Transverse colon (tissue), 4 donors: ENCODE measurements around the gene CEACAM18.
"Not testable (repeated sequence)": the region's sequence is repeated elsewhere in the genome, so short reads cannot be mapped to it uniquely, and the experiment has no call there.

Source experiments
- POLR2AphosphoS5 ChIP-seq, 3 donors: sonication (generic); formaldehyde crosslinking; IDR thresholded peaks; one replicate each; pipeline ENCODE4 v1.6.1; 2016; ENCODE audit warnings: antibody characterized with exemption in 3 of 3
- TF ChIP-seq, protein P1 (sequence below), 5 experiments: fragments of 200-600 bp in 3 of 5; fragments of 450-650 bp in 2 of 5; sonication (generic) in 3 of 5; IDR thresholded peaks; 1 replicate in 2 of 5; 2 replicates in 3 of 5; pipeline ENCODE4 v1.5.1; 2016 to 2017; ENCODE audit warnings: antibody characterized with exemption in 5 of 5, inconsistent platforms in 3 of 5, mild to moderate bottlenecking in 2 of 5, moderate library complexity in 1 of 5

DNA sequence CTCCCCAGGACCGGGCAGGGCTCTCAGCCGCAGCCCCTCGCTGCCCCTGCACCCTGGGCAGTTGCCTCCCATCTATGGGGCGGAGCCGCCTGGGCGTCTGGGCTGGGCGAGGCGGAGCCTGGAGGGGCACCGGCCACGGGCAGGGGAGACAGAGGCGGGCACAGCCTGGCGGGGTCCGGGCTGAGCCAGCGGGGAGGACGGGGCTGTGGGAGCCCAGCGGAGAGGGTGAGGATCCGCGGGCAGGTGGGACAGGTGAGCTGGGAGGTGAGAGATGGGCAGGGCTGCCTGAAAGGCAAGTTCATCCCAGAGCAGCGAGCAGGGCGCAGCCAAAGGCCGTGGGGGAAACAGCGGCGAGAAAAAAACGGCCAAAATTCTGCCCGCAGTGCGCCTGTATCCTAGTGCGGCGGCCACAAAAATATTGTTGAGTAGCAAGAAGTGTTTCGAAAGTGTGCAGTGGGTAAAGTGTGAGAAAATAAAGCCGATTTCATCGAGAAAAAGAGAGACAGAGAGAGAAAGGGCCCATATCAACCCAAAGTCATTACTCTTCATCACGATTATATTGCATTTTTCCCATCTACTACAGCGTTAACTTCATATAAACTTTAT is 14.3 kb upstream of the CEACAM18 start:
- TF ChIP-seq, protein P1, sequence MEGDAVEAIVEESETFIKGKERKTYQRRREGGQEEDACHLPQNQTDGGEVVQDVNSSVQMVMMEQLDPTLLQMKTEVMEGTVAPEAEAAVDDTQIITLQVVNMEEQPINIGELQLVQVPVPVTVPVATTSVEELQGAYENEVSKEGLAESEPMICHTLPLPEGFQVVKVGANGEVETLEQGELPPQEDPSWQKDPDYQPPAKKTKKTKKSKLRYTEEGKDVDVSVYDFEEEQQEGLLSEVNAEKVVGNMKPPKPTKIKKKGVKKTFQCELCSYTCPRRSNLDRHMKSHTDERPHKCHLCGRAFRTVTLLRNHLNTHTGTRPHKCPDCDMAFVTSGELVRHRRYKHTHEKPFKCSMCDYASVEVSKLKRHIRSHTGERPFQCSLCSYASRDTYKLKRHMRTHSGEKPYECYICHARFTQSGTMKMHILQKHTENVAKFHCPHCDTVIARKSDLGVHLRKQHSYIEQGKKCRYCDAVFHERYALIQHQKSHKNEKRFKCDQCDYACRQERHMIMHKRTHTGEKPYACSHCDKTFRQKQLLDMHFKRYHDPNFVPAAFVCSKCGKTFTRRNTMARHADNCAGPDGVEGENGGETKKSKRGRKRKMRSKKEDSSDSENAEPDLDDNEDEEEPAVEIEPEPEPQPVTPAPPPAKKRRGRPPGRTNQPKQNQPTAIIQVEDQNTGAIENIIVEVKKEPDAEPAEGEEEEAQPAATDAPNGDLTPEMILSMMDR (IDR thresholded peaks at IDR 0.05): not testable (repeated sequence)
- not testable (repeated sequence) for TF ChIP-seq POLR2AphosphoS5 (IDR thresholded peaks at IDR 0.05)
